ENCODE data around the gene BUD31. TPM values are rescaled to one million over a fixed set of nuclear protein-coding genes. Genes with fewer than 3 reads are reported as not detected.
A peak's percentile ranks its signal among the peaks of the same experiment; 100 is the strongest.

The BUD31 gene
- total and polyA plus RNA-seq, 2 of the 13 experiments (the other 11 are each of a cell fraction or from before 2014, with no cell fraction given), result 35.1 to 79.1 TPM

DNA sequence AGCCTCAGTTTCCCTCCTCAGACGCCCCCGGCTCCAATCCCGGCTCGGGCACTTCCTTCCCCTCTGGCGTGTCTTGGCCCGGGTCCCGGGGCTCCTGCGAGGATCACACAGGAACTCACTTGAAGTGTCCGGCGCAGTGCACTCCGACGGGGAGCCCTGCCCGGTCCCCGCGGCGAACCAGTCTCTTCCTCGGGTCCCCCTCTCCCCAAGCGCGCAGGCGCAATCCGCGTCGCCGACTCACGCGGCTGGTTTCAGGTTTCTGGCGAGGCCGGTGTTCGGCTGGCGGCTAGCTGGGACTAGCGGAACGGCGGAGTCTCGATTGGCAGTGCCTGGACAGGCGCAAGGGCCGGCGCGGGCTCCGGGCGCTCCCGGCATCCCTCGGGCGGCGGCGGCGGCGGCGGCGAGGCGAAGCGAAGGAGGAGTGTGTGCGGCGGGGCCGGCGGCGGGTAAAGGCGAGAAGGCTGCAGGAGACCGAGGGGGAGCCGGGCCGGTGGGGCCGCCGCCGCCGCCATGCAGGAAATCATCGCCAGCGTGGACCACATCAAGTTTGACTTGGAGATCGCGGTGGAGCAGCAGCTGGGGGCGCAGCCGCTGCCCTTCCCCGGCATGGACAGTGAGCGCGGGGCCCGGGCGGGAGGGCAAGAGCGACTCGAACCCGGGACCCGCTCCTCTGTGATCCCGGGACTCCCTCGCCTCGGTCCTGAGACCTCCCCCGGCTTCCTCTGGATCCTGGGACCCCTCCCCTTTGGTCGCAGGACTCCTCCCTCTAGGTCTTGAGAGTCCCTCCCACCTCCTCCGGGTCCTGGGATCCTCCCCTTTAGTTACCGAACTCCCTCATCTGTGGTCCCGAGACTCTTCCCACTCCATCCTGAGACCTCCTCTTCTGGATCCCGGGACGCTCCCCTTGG lies 30.1 kb downstream of the BUD31 start, which contains the start of the genes CPSF4 and PTCD1 (continued):
- TF ChIP-seq, protein P1, sequence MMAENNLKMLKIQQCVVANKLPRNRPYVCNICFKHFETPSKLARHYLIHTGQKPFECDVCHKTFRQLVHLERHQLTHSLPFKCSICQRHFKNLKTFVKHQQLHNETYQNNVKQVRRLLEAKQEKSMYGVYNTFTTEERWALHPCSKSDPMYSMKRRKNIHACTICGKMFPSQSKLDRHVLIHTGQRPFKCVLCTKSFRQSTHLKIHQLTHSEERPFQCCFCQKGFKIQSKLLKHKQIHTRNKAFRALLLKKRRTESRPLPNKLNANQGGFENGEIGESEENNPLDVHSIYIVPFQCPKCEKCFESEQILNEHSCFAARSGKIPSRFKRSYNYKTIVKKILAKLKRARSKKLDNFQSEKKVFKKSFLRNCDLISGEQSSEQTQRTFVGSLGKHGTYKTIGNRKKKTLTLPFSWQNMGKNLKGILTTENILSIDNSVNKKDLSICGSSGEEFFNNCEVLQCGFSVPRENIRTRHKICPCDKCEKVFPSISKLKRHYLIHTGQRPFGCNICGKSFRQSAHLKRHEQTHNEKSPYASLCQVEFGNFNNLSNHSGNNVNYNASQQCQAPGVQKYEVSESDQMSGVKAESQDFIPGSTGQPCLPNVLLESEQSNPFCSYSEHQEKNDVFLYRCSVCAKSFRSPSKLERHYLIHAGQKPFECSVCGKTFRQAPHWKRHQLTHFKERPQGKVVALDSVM (CRISPR knock-in tag; IDR thresholded peaks at IDR 0.05), result peak; percentile 83
- TF ChIP-seq ZNF263 (CRISPR knock-in tag; IDR thresholded peaks at IDR 0.05), result peak; percentile 93
- TF ChIP-seq ZNF670 (CRISPR knock-in tag; IDR thresholded peaks at IDR 0.05; ENCODE audit: borderline replicate concordance), result no peak; the same call in 1 of the 2 replicates
- TF ChIP-seq, protein P2, sequence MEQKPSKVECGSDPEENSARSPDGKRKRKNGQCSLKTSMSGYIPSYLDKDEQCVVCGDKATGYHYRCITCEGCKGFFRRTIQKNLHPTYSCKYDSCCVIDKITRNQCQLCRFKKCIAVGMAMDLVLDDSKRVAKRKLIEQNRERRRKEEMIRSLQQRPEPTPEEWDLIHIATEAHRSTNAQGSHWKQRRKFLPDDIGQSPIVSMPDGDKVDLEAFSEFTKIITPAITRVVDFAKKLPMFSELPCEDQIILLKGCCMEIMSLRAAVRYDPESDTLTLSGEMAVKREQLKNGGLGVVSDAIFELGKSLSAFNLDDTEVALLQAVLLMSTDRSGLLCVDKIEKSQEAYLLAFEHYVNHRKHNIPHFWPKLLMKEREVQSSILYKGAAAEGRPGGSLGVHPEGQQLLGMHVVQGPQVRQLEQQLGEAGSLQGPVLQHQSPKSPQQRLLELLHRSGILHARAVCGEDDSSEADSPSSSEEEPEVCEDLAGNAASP (CRISPR knock-in tag; IDR thresholded peaks at IDR 0.05; ENCODE audit: borderline replicate concordance), result no peak
- no peak for TF ChIP-seq JDP2 (CRISPR knock-in tag; IDR thresholded peaks at IDR 0.05; ENCODE audit: borderline replicate concordance)
- TF ChIP-seq ZFP1 (CRISPR knock-in tag; IDR thresholded peaks at IDR 0.05), result no peak
- peak; percentile 27; the same call in 1 of the 2 replicates for TF ChIP-seq ZSCAN20 (CRISPR knock-in tag; IDR thresholded peaks at IDR 0.05; ENCODE audit: borderline replicate concordance)
- TF ChIP-seq, protein P3, sequence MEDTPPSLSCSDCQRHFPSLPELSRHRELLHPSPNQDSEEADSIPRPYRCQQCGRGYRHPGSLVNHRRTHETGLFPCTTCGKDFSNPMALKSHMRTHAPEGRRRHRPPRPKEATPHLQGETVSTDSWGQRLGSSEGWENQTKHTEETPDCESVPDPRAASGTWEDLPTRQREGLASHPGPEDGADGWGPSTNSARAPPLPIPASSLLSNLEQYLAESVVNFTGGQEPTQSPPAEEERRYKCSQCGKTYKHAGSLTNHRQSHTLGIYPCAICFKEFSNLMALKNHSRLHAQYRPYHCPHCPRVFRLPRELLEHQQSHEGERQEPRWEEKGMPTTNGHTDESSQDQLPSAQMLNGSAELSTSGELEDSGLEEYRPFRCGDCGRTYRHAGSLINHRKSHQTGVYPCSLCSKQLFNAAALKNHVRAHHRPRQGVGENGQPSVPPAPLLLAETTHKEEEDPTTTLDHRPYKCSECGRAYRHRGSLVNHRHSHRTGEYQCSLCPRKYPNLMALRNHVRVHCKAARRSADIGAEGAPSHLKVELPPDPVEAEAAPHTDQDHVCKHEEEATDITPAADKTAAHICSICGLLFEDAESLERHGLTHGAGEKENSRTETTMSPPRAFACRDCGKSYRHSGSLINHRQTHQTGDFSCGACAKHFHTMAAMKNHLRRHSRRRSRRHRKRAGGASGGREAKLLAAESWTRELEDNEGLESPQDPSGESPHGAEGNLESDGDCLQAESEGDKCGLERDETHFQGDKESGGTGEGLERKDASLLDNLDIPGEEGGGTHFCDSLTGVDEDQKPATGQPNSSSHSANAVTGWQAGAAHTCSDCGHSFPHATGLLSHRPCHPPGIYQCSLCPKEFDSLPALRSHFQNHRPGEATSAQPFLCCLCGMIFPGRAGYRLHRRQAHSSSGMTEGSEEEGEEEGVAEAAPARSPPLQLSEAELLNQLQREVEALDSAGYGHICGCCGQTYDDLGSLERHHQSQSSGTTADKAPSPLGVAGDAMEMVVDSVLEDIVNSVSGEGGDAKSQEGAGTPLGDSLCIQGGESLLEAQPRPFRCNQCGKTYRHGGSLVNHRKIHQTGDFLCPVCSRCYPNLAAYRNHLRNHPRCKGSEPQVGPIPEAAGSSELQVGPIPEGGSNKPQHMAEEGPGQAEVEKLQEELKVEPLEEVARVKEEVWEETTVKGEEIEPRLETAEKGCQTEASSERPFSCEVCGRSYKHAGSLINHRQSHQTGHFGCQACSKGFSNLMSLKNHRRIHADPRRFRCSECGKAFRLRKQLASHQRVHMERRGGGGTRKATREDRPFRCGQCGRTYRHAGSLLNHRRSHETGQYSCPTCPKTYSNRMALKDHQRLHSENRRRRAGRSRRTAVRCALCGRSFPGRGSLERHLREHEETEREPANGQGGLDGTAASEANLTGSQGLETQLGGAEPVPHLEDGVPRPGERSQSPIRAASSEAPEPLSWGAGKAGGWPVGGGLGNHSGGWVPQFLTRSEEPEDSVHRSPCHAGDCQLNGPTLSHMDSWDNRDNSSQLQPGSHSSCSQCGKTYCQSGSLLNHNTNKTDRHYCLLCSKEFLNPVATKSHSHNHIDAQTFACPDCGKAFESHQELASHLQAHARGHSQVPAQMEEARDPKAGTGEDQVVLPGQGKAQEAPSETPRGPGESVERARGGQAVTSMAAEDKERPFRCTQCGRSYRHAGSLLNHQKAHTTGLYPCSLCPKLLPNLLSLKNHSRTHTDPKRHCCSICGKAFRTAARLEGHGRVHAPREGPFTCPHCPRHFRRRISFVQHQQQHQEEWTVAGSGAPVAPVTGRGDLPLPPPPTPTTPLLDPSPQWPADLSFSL (CRISPR knock-in tag; IDR thresholded peaks at IDR 0.05), result no peak
- no peak for TF ChIP-seq KDM6A (CRISPR knock-in tag; IDR thresholded peaks at IDR 0.05; ENCODE audit: low read depth)
- TF ChIP-seq GTF3A (CRISPR knock-in tag; conservative IDR thresholded peaks at IDR 0.05), result 0 out of 2 replicates have a peak, but pooled peaks have one; percentile 55
- TF ChIP-seq, protein P4, sequence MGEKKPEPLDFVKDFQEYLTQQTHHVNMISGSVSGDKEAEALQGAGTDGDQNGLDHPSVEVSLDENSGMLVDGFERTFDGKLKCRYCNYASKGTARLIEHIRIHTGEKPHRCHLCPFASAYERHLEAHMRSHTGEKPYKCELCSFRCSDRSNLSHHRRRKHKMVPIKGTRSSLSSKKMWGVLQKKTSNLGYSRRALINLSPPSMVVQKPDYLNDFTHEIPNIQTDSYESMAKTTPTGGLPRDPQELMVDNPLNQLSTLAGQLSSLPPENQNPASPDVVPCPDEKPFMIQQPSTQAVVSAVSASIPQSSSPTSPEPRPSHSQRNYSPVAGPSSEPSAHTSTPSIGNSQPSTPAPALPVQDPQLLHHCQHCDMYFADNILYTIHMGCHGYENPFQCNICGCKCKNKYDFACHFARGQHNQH (CRISPR knock-in tag; IDR thresholded peaks at IDR 0.05), result peak; percentile 83
- TF ChIP-seq FLYWCH1 (CRISPR knock-in tag; IDR thresholded peaks at IDR 0.05), result no peak
- TF ChIP-seq NCOA5 (CRISPR knock-in tag; IDR thresholded peaks at IDR 0.05), result no peak
- no peak for TF ChIP-seq ZFP41 (CRISPR knock-in tag; IDR thresholded peaks at IDR 0.05; ENCODE audit: borderline replicate concordance)
- TF ChIP-seq SCMH1 (CRISPR knock-in tag; IDR thresholded peaks at IDR 0.05; ENCODE audit: borderline replicate concordance), result no peak
- no peak; the same call in 1 of the 2 replicates for TF ChIP-seq ZNF546 (CRISPR knock-in tag; conservative IDR thresholded peaks at IDR 0.05)
- TF ChIP-seq JUNB (CRISPR knock-in tag; IDR thresholded peaks at IDR 0.05; ENCODE audit: borderline replicate concordance), result no peak; the same call in 1 of the 2 replicates
- peak; percentile 81; the same call in 1 of the 2 replicates for TF ChIP-seq ZSCAN9 (CRISPR knock-in tag; IDR thresholded peaks at IDR 0.05; ENCODE audit: borderline replicate concordance)

Data from HepG2 (cell line).